Dendritic cell treated with granulocyte-macrophage colony-stimulating factor and Interleukin-4, amounts not matched to agents 40 ng/mL and 50 ng/mL, for 4 days (primary cell): ENCODE measurements around the gene ADGRG1.

Experiments
- H3K27ac Mint-ChIP-seq: one replicate; pipeline ENCODE4 v1.8.0; 2022; ENCODE audit warnings: mild to moderate bottlenecking, mixed read lengths
- H3K27me3 Mint-ChIP-seq: one replicate; pipeline ENCODE4 v1.8.0; 2022; ENCODE audit warnings: mild to moderate bottlenecking, mixed read lengths
- H3K36me3 Mint-ChIP-seq: one replicate; pipeline ENCODE4 v1.8.0; 2022; ENCODE audit warnings: low read depth, mixed read lengths
- H3K4me1 Mint-ChIP-seq: one replicate; pipeline ENCODE4 v1.8.0; 2022; ENCODE audit warnings: low read depth, mixed read lengths
- H3K4me3 Mint-ChIP-seq: one replicate; pipeline ENCODE4 v1.8.0; 2022; ENCODE audit warnings: mild to moderate bottlenecking, moderate library complexity, mixed read lengths
- H3K9me3 Mint-ChIP-seq: one replicate; pipeline ENCODE4 v1.8.0; 2022; ENCODE audit warnings: mixed read lengths
- intact Hi-C: fragments of 100-400 bp; cut with micrococcal nuclease; formaldehyde crosslinking; loops from one replicate; pipeline ENCODE4 v1.15.0; 2022

Gene ADGRG1

DNA sequence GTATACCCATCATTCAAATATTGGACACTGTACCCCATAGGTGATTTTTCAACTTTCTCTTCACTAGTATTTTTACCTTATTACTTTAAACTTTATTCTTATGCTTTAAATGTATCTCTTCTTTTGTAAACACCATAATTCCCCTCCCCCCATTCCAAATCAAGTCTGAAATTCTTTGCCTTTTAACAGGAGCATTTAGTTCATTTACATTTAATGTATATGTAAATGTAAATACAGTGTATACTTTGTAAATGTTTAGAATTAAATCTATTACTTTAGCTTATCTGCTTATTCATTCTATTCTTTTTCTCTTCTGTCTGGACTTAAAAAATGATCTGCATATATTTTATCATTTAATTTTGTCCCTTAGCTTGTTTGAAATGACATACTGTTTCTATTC lies 30.0 kb upstream of the ADGRG1 start:
- no peaks in the 10 kb centered on the region for H3K36me3 Mint-ChIP-seq
- no peak overlapping the region for H3K27ac Mint-ChIP-seq
- peaks cover 48% of the 10 kb centered on the region for H3K27me3 Mint-ChIP-seq
- H3K4me3 Mint-ChIP-seq, result no peak overlapping the region
- peaks cover 15% of the 10 kb centered on the region for H3K4me1 Mint-ChIP-seq
- intact Hi-C loops, result no loop called here
- H3K9me3 Mint-ChIP-seq, result no peaks in the 10 kb centered on the region

DNA sequence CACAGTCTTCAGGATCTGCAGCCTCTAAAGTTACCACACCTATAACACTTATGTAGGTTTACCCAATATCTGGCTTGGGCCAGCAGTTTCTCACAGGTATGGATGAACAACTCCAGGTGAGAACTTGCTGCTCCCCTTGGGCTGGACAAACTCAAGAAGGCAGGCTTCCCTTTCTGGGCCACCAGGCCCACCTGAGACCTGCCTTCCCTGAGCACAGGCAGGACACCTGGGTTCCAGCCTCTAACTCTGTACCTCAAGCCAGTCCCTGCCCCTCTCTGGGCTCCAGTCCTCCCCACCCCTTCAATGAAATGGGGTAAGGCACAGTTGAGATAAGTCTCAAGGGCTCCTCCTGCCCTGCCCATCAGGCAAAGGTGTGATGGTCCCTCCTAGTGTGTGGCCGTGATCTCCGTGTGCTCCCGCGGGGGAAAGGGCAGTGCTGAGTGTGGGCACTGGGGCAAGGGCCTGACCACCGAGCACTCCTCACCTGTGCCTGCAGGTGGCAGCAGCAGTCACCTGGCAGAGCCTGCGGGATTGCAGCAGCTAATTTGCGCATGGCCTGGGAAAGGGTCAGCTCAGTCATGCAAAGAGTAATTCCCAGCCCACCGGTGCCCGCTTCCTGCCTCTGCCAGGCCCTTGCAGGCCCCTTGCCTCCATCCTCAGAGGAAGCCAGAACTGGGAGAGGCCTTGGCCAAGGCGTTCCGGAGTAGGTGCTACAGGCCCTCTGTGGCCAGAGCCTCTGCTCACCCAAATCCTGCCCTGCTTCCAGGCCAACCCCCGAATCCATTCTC lies 28.2 kb upstream of the ADGRG1 start:
- H3K9me3 Mint-ChIP-seq, result no peaks in the 10 kb centered on the region
- H3K36me3 Mint-ChIP-seq, result no peaks in the 10 kb centered on the region
- H3K27ac Mint-ChIP-seq, result no peak overlapping the region
- H3K27me3 Mint-ChIP-seq, result peaks cover 47% of the 10 kb centered on the region
- intact Hi-C loops, result no loop called here
- no peak overlapping the region for H3K4me3 Mint-ChIP-seq
- peaks cover 17% of the 10 kb centered on the region for H3K4me1 Mint-ChIP-seq

DNA sequence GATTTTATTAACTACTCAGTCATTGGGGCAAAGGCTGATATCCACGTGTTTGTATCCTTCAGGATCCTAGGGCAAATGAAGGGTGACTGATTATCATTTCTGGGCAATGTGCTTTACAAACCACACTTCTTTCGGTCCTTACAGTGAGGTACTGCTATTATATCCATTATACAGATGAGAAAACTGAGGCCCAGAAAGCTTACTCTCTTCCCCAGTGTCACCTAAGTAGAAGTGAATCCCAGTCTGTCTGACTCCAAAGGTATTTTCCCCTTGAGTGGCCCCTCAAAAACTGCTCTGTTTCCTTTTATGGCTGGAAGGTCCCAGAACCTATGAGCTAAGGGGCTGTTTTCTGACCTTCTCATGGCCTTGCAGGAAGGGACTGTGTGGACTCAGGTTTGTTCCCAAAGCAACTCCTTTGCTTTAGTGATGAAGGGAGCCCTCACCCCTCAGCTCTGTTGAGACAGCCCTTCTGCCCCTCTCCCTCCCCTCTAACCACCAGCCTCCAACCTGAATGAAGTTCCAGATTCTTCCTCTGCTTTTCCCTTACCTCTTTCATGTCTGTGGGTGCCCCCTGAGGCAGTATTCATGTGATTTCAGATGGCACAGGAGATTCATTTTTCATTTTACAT lies 27.4 kb upstream of the ADGRG1 start:
- Mint-ChIP-seq H3K9me3 (no peaks in the 10 kb centered on the region), H3K36me3 (no peaks in the 10 kb centered on the region), H3K4me3 (no peak overlapping the region), H3K27me3 (peaks cover 45% of the 10 kb centered on the region), H3K27ac (no peak overlapping the region), H3K4me1 (peaks cover 17% of the 10 kb centered on the region)
- intact Hi-C loops, result no loop called here

DNA sequence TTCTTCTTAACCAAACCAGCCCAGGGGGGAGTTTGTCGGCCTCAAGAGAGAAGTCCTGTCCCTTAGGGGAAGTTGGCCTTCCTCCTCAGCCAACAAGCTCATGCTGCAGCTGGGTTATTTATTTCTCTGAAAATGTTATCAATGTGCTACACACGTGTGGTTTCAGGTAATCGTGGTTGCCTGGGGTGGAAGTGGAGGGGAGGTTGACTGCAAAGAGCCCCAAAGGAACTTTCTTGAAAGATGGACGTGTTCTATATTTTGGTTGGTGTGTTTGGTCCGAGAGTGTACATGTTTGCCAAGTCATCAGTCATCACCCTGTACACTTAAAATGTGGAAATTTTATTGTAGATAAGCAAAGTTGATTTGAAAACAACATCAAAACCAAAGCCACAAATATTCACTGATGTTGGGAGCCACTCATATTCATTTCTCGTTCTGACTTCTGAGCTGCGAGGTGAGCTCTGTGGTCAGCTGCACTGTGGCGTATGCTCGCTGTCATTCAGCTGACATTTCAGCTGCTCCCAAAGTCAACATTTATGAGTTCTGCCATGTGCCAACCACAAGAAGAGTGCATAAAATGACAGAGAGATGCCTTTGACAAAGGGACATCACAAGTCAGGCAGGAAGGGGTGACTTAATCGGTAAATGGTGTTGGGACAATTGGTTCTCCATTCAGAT lies 26.5 kb upstream of the ADGRG1 start:
- no peaks in the 10 kb centered on the region for H3K36me3 Mint-ChIP-seq
- intact Hi-C loops, result no loop called here
- H3K27me3 Mint-ChIP-seq, result peaks cover 47% of the 10 kb centered on the region
- peaks cover 17% of the 10 kb centered on the region for H3K4me1 Mint-ChIP-seq
- no peak overlapping the region for H3K4me3 Mint-ChIP-seq
- no peak overlapping the region for H3K27ac Mint-ChIP-seq
- no peaks in the 10 kb centered on the region for H3K9me3 Mint-ChIP-seq

DNA sequence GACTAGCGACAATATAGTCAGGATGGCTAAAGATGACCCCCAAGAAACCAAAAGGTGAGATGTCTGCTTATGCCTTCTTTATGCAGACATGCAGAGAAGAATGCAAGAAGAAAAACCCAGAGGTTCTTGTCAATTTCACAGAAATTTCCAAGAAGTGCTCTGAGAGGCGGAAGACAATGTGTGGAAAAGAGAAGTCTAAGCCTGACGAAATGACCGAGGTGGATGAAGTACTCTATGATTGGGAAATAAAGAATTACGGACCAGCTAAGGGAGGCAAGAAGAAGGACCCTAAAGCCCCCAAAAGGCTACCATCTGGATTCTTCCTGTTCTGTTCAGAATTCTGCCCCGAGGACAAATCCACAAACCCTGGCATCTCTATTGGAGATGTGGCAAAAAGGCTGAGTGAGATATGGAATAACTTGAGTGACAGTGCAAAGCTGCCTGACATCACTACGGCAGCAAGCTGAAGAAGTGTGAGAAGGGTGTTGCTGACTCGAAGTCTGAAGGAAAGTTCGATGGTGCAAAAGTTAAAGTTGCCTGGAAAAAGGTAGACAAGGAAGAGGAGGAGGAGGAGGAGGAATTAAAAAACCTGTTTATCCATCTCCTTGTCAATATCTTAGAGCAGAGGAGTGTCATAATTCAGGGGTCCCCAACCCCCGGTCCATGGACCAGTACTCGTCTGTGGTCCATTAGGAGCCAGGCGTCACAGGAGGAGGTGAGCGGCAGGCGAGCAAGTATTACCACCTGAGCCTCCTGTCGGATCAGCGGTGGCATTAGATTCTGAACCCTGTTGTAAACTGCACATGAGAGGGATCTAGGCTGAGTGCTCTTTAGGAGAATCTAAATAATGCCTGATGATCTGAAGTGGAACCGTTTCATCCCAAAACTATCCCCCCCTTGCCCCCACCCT lies 25.1 kb upstream of the ADGRG1 start:
- Mint-ChIP-seq H3K4me1 (peaks cover 17% of the 10 kb centered on the region), H3K9me3 (no peaks in the 10 kb centered on the region), H3K27ac (no peak overlapping the region), H3K36me3 (no peaks in the 10 kb centered on the region), H3K27me3 (peaks cover 48% of the 10 kb centered on the region), H3K4me3 (no peak overlapping the region)
- intact Hi-C loops, result no loop called here

DNA sequence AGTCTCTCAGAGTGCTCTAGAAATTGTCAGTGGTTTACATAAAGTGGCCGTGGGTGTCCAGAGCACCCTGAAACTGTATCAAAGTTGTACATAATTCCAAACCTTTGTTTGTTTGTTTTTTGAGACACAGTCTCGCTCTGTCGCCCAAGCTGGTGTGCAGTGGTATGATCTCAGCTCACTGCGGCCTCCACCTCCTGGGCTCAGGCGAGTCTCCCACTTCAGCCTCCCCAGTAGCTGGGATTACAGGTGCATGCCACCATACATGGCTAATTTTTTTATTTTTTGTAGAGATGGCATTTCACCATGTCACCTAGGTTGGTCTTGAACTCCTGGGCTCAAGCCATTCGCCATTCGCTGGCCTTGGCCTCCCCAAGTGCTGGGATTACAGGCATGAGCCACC lies 24.3 kb upstream of the ADGRG1 start:
- H3K27ac Mint-ChIP-seq, result no peak overlapping the region
- no peaks in the 10 kb centered on the region for H3K36me3 Mint-ChIP-seq
- H3K4me1 Mint-ChIP-seq, result peaks cover 17% of the 10 kb centered on the region

DNA sequence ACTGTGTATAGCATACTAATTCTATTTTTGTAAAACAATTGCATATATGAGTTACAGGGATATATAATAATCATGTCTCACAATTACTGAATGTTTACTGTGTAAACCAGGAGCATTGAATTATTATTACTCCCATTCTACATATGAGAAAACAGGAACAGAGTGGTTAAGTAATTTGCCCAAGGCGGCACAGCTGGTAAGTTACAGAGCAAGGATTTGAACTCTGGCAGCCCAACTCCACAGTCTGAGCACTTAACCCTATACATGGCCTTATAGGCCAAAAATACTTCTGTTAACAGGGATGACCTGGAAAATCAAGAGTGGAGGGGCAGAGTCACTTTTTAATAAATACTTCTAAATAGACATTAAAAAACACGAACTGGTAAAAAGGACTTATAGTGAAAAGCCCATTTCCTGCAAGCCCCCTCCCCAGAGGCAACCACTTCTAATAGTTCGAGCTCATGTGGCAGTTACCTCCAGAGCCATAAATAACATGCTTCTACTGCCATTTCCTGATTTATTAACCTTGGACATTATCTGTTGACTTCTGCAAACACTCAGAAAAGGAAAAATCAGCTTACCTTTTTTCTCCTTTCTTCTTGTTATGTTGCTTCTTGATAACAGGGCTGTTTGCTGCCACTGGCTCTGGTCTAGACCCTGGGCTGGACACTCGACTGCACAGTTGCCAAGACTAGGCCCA lies 22.1 kb upstream of the ADGRG1 start:
- intact Hi-C loops, result no loop called here

More for the DNA sequence above, 24.3 kb upstream of the ADGRG1 start:
- Mint-ChIP-seq H3K27me3 (peaks cover 49% of the 10 kb centered on the region), H3K4me3 (no peak overlapping the region), H3K9me3 (no peaks in the 10 kb centered on the region)
- intact Hi-C loops, result no loop called here

DNA sequence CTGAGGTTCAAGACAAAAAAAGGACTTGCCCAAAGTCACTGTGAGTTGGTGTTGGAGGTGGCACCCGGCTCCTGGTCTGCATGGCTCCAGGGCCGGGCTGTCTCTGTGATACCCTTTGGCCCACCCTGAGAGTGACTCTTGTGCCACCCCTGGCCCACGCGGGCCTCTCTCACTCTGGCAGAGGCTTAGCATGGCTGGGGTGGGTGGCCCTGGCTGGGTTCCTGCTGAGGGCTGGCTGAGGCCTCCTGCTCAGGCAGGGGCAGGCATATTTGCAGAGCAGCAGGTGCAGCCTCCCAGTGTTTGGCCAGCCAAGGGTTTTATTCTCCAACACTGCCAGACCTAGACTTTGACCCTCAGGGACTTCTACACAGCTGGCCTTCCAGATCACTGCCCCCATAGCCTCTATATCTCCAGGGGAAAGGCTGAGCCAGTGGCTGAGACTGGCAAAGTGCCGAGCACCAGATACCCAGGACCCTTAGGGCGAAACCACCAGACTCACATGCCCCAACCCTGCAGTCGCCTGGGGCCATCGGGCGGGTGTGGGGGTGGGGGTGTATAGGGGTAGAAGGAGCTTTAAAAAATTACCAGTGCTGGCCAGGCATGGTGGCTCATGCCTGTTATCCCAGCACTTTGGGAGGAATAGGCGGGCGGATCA lies 21.5 kb upstream of the ADGRG1 start:
- Mint-ChIP-seq H3K36me3 (no peaks in the 10 kb centered on the region), H3K27me3 (peaks cover 44% of the 10 kb centered on the region), H3K27ac (no peak overlapping the region), H3K9me3 (no peaks in the 10 kb centered on the region), H3K4me3 (no peak overlapping the region), H3K4me1 (peaks cover 12% of the 10 kb centered on the region)
- intact Hi-C loops, result no loop called here

More for the DNA sequence above, 22.1 kb upstream of the ADGRG1 start:
- Mint-ChIP-seq H3K4me1 (peaks cover 17% of the 10 kb centered on the region), H3K27me3 (peaks cover 47% of the 10 kb centered on the region), H3K4me3 (no peak overlapping the region), H3K9me3 (no peaks in the 10 kb centered on the region), H3K27ac (no peak overlapping the region), H3K36me3 (no peaks in the 10 kb centered on the region)

DNA sequence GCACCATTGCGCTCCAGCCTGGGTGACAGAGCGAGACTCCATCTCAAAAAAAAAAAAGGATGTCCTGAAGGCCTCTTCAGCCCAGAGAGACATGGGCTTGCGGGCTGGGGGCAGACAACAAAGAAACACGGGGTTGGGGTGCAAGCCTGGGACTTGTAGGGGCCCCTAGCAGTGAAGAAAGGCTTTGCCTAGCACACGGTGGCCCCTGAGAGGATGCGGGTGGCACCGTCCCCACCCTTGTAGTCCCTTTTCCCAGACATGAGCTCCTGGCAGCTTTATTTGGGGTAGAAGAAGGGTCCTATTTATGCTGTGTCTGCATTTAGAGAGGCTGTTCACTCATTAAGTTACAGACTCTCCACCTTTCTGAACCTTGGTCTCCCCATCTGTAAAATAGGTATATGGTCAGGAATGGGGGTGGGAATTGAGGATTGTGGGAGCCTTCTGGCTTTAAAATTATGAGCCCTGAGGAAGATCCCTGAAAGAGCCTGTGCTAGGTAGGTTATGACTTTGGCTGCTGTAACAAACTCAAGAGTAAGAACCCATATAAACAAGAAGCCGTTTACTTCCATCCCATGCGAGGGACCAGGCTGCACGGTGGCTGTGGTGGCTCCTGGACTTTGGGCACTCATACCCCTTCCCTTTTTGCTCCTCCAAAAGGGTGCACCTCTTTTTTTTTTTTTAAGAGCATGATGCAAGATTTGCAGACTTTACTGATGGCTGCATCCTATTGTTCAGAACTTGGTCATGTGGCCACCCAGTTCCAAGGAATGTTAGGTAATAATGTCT lies 20.6 kb upstream of the ADGRG1 start:
- Mint-ChIP-seq H3K27ac (no peak overlapping the region), H3K9me3 (no peaks in the 10 kb centered on the region), H3K27me3 (peaks cover 41% of the 10 kb centered on the region), H3K4me3 (no peak overlapping the region), H3K36me3 (no peaks in the 10 kb centered on the region), H3K4me1 (peaks cover 8% of the 10 kb centered on the region)
- intact Hi-C loops, result no loop called here

DNA sequence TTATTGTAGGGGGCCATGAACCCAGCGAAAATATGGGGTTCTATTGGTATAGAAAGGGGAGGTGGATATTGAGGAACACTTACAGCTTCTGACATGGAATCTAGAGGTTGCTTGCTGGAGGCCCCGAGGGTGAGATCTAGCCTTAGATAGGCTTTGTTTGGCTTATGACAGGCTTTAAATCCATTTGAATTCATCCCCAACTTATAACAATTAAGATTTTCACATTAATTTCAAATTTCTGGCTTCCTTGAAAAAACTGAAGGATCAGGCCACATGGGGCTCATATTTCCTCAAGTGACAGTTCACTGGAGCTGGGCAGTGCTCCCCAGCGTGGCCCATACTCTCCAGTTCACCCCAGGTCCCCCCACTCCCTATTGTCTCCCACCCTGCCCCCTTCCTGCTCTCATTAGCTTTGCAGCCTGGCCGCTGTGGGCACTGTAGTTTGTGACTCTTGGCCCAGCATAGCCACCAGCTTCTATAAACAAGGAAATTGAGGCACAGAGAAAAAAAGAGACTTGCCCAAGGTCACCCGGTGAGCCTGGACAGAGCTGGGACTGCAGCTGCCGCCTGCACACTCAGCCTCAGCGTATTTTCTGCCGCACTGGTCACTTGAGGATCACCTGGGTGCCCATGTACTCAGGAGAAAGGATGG lies 19.8 kb upstream of the ADGRG1 start:
- no peak overlapping the region for H3K27ac Mint-ChIP-seq
- H3K9me3 Mint-ChIP-seq, result no peaks in the 10 kb centered on the region
- peaks cover 34% of the 10 kb centered on the region for H3K27me3 Mint-ChIP-seq
- no peak overlapping the region for H3K4me3 Mint-ChIP-seq
- no peaks in the 10 kb centered on the region for H3K36me3 Mint-ChIP-seq
- H3K4me1 Mint-ChIP-seq, result peaks cover under 1% of the 10 kb centered on the region
- intact Hi-C loops, result no loop called here

DNA sequence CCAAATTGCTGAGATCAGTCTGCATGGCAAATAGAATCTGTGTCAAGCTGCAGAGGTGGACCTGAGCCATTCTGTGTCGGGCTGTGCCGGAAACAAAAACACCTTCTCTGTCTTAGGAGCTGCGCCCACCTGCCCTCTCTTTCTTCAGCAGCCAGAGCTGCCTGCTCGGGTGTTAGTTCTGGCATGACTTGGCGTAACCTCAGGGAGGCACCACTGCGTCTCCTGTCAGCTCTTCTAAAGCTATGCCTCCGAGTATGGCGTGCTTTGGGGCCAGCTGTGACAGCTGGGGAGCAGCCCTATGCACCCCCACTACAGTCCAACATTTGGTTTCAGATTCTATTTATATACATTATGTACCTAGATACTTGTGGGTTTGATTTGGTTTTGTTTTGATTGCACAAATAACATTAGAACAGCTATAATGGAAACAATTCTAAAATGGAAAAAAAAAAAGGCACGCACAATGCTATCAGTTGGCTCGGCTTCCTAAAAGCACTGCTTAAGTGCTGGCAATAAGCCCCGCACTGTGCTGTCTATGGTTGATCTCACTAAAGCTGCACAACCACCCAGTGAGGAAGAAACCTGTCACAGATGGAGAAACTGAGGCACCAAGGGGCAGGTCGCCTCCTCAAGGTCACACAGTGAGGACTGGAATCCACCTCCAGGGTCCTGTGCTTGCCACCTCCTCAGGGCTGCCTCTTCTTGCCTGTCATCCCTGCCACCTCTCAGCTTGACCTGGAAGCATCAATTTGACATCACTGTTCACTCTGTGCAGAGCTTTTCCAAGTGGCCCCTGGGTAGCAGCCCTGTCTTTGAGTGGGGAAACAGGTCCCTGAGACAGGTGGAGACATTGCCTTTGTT lies 18.7 kb upstream of the ADGRG1 start:
- no peaks in the 10 kb centered on the region for H3K36me3 Mint-ChIP-seq
- no peak overlapping the region for H3K4me3 Mint-ChIP-seq
- no peaks in the 10 kb centered on the region for H3K4me1 Mint-ChIP-seq
- H3K9me3 Mint-ChIP-seq, result no peaks in the 10 kb centered on the region
- no peak overlapping the region for H3K27ac Mint-ChIP-seq
- peaks cover 31% of the 10 kb centered on the region for H3K27me3 Mint-ChIP-seq
- intact Hi-C loops, result no loop called here
